GM18502 (cell line): ENCODE data around the gene FRMD4A.
"Not testable (repeated sequence)": the region's sequence is repeated elsewhere in the genome, so short reads cannot be mapped to it uniquely, and the experiment has no call there.

Source experiments
- ATAC-seq: cut with Tn5 transposase; IDR thresholded peaks from one replicate; pipeline ENCODE4 v1.9.1; 2021; ENCODE audit warnings: mild to moderate bottlenecking; ENCODE audit not compliant: unreplicated experiment, poor library complexity

Gene FRMD4A

DNA sequence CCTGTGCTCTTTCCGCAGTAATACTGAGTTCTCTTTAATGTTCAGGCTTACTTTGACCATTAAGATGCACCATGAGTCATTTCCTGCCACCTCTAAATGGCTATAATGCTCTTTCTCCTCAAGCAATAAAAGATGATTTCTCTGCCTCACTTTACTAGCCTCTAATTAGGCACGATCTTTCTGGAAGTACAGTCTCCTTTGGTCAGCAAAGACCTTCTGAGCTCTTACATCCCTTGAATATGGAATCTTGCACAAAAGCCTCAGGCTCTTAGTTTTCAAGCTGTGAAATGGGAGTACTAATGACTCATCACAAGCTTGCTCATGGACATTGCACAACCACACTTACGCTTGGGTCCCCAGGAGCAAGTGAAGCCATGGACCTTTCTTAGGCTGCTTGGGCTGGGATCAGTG lies 85.9 kb downstream of the FRMD4A start:
- no peak for ATAC-seq

DNA sequence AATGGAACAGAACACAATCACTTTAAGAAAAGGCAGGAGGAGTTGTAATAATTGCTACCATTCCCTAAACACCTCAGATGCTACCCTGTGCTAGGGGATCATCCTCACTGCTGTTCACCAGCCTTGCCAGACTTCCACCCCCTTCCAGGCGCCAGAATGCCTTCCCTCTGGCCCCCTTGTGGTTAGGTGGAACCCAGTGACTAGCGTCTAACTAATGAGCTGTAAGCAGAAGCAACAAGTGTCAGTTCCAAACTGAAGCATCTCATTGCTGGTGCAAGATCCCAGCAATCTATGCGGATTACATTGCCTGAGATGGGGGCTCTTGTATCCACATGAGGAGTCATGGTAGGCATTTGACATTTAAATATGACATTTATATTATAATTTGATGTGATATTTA lies 86.6 kb downstream of the FRMD4A start:
- ATAC-seq, result no peak

DNA sequence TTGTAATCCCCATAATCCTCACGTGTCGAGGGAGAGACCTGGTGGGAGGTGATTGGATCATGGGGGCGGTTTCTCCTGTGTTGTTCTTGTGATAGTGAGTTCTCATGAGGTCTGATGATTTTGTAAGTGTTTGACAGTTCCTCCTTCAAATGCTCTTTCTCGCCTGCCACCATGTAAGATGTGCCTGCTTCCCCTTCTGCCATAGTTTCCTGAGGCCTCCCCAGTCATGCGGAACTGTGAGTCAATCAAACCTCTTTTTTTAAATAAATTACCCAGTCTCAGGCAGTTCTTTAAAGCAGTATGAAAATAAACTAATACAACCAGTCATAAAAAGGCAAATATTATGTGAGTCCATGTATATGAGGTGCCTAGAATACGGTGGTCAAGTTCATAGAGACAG lies 87.5 kb downstream of the FRMD4A start:
- no peak for ATAC-seq

DNA sequence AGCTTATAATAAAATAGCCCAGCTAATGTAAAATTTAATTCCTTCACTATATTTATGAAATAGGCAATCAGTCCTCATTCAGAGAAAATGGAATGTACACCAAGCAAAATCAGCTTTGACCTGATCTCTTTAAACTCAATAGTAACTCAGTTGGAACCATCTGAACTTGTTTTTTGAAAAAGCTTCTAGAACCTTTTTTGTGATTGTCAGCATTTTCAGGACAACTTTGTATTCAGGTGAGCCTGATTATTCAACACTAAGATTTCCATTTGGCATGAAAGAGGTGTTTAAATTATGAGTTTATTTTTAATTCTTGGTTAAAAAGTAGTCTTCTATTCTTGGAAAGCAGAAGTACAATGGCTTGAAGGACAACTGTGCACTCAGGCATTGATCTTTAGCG lies 89.5 kb downstream of the FRMD4A start:
- no peak for ATAC-seq

DNA sequence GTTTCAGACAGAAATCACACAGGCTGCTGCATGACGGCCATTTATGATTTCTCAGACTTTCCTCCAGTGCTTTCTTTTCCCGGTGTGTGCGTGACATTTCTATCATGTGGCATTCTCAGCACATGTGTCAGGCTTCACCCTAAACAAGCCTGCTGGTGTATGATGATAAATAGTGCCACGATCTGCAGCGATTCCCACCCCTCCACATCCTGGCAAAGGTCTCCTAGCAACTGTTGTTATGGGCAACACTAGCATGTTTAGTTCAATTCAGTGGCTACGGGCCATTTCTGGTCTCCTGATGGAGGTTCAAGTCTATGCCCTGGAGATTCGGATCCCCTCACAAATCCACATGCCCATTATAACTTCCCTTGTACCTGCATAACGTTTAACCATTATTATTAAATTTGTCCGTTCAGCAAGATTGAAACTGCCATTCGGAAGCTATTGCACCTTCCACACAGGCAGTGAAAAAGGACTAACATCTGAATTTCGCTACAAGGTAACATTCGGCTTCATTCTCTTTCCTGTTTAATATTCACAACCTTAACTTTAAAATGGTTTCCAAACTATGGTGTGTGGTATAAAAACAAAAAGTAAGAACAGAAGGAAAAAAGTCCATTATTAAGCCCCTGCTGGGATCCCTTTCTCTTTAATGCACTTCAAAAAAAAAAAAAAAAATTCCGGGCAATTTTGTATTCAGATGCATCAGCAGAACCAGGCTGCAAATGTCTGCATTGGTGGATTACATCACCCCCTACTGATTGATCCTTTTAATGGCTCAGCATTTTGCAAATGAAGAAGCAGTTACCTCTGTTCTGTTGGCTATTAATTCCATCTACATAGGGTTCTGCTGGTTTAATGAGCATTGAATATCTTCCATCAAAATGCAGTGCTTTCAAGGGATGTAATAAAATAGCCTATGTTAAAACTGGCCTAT lies 90.2 kb downstream of the FRMD4A start:
- ATAC-seq, result no peak

DNA sequence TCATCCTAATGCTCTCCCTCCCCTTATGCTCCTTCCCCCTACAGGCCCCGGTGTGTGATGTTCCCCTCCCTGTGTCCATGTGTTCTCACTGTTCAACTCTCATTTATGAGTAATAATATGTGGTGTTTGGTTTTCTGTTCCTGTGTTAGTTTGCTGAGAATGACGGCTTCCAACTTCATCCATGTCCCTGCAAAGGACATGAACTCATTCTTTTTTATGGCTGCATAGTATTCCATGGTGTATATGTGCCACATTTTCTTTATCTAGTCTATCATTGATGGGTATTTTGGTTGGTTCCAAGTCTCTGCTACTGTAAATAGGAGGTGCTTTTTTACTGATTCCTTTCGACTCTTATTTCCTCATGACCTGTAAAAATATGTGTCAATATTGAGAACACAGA lies 92.1 kb downstream of the FRMD4A start:
- not testable (repeated sequence) for ATAC-seq

DNA sequence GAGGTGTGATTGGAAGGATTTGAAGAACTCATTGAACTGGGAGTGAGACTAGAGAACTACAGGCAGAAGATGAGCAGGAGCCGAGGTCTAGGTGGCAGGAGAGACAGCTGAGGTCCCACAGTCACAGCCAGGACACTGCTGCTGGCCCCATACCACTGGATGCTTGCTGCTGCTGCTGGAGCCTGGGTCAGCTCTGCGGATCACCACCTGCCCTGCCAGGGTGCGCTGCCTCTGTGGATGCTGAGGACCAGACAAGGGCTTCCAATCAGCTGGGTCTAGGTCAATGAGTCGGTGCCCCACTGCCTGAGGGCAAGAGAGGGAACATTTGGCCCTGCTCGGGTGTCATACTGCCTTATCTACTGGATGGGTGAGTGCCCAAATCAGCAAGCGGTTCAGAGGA lies 94.4 kb downstream of the FRMD4A start:
- ATAC-seq, result no peak

DNA sequence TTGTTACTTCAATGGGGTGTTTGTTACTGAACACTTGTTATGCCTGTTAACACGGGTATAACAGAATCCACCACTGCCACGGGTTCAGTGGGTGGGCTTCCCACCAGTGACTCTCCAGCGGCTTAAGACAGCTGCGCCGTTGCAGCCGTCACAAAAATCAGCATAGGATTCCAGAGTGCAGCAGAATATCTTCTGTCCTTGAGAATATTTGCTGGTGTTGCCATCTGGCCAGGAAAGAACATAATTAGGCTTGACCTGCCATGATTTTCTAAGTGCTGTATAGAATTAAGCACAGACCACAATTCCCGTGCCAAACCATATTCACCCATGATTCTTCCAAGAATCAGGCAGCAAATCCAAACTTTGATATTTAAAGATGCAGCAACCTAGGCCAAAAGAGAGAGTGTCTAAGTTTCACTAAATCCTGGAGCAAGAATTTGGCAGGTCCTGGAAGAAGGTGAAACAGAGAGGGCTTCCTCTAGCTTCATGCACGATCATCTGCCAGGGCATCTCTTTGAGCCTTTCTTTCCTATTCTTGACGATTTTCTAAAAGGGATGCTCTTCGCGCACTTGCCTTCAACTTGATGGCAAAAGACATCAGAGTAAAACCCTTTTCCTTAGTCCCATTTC lies 95.0 kb downstream of the FRMD4A start:
- no peak for ATAC-seq

DNA sequence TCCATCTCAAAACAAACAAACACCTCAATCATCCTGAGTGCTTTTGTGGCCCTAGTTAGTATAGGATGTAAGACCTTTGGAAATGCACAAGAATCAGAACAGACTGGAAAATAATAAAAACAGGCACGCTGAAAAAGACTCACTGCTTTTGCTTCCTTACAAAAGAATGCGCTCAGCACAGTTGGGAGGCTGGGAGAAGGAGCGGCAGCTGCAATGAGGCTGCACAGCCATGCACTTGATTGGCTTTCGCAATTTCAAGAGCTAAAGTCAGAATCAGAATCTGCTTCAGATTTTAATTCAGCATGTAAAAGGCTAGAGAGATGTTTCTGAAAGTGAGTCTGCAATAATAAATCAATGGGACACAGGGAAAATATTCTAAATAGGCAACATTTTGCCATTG lies 97.2 kb downstream of the FRMD4A start:
- no peak for ATAC-seq

DNA sequence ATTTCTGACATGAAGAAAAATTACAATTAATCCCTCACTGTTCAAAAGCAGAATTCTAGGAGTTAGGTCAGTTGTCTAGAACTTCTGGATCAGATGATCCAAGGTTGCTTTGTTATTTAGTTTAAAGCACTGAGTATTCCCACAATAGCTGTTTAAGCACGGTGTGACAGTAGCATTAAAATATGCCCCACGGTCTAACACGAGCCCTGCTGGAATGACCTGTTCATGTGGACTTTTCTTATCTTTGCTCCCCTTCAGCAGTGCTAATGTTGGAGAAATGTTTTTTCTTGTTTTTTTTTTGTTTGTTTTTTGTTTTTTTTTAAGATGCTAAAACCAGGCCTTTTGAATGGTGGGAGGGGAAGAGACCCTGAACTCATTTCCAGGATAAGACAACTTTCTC lies 101.9 kb downstream of the FRMD4A start:
- ATAC-seq, result not testable (repeated sequence)

DNA sequence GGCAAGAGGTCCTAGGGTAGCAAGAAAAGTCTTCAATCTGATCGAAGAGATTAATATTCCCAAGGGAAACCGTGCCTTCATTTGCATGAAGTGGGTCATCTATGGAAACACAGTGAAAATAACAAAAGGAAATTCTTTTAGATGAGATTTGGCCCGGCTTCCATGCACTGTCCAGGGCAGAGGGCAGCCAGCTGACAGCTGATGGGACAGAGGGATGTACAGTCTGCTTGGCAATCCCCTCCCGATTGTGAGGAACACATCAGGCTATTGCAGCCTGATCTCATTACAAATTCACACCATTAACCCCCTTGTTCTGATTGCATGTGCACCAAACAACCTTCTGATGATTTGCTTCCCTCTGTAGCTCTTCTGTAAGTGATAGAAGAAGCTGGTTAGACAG lies 105.3 kb downstream of the FRMD4A start:
- ATAC-seq, result no peak

DNA sequence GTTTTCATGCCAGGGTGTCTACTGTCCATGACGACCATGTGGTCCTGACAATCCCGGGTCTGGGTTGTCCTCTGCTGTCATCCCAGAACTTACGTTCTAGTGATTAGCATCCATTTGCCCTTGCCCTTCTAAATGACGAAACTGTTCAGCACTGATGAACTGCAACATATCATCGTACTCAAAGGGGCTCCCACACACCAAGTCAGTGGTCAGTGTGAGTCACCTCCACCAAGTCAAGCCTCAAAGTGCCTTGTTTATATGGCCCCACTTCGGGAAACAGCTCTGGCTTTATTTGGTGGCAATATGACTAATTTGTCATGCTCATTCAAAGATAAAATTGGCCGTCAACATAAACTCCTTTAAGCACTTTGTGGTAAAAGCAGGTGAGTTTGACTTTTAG lies 110.7 kb downstream of the FRMD4A start:
- no peak for ATAC-seq

DNA sequence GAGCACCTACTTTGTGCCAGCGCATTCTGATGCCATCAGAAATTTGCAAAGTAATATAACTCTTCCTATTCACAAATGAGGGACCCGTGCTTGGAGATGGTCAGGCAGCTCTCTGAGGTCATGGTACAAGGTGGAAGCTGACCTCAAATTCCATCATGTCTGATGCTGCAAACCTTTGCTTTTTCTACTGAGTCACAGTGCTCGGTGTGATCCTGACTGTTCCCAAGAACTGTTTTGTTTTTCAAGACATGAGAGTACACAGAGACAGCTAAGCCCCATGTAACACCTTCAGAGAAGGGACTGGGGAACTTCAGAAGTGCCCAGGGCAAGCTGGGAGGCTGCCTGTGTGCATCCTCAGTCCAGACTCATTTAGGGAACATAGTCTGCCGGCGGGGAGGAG lies 111.3 kb downstream of the FRMD4A start:
- no peak for ATAC-seq

DNA sequence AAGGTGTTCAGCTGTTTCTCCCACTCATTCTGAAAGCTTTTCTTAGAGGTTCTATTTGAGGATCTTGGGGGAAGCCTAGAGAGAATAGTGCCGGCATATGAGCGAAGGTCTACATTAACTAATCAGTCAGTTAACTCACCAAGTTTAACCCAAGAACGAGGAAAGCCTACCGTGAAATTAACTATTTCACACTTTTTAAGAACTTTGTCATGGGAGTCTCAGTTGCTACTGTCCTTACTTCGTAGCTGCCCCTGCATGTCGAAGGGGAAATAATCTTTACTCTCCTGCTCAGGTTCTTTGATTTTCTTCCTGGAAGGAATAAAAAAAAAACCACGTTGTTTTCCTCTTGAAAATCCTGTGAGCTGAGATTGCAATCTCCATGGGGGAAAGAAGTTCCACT lies 115.1 kb downstream of the FRMD4A start:
- no peak for ATAC-seq

DNA sequence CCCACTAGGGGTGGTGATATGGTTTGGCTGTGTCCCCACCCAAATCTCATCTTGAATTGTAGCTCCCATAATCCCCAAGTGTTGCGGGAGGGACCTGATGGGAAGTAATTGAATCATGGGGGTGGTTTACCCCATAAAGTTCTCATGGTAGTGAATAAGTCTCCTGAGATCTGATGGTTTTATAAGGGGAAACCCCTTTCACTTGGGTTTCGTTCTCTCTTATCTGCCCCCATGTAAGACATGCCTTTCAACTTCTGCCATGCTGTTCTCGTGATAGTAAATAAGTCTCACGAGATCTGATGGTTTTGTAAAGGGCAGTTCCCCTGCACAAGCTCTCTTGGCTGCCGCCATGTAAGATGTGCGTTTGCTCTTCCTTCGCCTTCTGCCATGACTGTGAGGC lies 117.0 kb downstream of the FRMD4A start:
- not testable (repeated sequence) for ATAC-seq

DNA sequence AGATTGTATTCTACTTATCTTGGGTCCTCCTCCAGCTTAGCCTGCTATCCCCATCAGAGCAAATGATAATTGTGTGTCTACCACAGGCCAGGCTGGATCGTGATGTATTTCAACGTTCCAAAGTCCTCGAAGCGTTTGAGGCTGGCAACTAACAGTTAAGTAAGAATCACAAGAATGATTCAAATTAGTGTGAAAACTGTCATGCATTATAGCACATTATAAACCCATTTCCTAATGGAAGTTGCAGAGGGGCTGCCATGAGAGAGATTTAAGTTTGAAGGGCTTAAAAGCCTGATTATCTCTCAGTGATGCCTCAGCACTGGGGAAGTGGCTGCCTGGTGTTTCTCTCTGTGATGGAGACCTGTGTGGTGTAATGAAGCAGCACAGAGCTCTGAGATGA lies 119.1 kb downstream of the FRMD4A start:
- no peak for ATAC-seq

DNA sequence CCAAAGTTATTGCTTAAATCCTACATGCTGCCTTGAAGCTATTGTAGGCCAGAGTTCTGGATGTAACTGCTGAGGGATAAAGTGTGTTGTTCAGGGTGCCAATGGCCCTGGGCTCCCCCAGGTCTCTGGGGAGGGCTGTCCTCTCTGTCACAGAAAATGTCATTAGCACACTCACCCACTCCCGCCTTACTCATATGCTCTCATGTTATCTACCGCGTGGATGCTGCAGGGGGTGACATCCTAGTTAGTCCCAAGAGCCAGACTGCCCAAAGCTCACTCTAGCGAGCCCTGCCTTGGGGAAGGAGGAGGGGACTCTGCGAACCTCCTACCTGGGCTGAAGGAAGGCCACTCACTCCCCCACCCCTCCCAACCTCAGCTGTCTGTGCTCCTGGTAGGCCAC lies 122.5 kb downstream of the FRMD4A start:
- ATAC-seq, result no peak

DNA sequence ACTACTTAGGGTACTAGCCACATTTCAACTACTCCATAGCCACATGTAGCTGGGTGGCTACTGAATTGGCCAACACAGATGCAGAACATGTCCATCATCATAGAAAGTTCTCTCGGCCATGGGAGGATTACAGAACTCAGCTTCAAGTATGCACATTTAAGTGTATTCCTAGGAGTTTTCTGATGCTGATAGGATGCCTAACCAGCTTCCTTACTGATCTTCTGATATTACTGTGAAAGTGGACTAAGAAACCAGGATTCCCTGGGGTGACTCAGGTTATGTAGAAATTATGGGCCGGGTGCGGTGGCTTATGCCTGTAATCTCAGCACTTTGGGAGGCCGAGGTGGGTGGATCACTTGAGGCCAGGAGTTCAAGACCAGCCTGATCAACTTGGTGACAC lies 125.5 kb downstream of the FRMD4A start:
- ATAC-seq, result no peak

DNA sequence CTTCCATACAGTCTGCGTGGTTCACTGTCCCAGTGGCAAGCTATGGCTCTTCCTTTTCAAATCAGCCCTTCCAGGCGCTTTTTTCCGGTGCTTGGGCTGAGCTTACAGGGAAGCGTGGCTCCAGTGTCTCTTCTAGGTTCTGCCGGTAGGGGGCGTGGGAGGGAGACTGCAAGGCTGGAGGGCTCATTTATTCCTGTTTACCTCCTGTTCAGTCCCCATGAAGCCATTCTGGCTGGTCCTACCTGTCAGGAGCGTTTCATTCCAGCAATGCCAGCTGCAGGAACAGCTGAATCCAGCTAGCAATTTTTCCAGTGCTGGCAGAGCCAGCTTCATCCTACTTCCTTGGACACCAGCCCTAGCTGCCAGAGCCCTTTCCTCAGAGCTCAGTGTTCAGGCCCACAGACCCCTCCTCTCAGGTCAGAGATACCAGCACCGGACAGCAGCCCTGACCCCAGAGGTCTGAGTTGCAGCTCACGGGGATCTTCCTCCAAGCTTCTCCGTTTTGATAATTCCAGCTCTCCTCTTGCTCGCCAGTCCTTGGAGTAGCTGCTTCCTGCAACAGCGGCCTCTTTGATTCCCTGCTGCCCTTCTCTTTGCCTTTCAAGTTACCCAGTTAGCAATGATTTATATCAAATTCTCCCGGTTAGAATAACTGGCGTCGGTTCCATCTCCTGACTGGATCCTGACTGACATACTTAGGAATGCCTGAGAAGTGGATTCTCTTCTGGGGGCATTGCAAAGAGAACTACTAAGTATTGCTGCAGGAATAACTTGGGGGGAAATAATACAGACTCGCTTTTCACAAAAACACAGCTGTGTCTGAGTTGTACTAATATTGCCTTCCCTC lies 129.8 kb downstream of the FRMD4A start:
- ATAC-seq, result no peak

DNA sequence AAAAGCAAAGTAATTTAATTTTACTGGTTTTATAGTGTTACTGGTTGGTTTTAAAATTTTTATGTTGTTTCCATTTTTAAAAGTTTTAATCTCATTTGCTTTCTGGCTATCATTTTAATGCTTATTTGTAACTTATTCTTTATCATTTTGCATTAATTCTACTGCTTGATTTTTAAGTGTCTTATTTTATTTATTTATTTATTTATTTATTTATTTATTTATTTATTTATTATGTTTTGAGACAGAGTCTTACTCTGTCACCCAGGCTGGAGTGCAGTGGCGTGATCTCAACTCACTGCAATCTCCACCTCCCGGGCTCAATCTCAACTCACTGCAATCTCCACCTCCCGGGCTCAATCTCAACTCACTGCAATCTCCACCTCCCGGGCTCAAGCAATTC lies 131.6 kb downstream of the FRMD4A start:
- not testable (repeated sequence) for ATAC-seq

DNA sequence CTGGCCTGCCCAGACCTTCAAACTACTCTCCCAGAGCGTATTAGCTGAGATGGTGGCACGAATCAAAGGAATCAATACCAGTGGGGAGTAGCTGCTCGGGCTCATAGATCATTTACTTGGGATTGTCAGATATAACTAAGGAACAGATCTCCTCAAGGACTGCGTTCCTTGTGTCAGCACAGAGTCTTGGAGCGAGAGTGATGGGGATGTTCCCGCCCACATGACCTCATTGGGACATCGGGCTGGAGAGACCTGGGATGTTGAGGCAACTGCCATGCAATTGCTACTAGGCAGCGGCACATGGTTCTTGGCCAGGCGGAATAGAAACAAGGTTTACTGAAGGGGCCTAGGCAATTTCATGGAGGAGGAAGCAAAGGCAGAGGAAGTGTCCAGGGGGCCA lies 132.6 kb downstream of the FRMD4A start:
- no peak for ATAC-seq
